ENCODE data around the gene KLF11.

The KLF11 gene

GRCh38 chr2:10019602-10020400 lies 23.5 kb upstream of the KLF11 start:
- H2AFZ ChIP-seq (ENCODE audit: low read length), result no peak overlapping the region
- no peaks in the 10 kb centered on the region for H3K9me2 ChIP-seq (replicated peaks; ENCODE audit: low read depth, low read length)
- no peaks in the 10 kb centered on the region for H3K4me1 ChIP-seq (ENCODE audit: insufficient read depth, low read length, poor library complexity, severe bottlenecking)
- no peaks in the 10 kb centered on the region for H3K36me3 ChIP-seq (ENCODE audit: insufficient read depth, low read length)
- H3K27me3 ChIP-seq (ENCODE audit: insufficient read depth, low read length, poor library complexity, severe bottlenecking), result no peaks in the 10 kb centered on the region
- TF ChIP-seq CTCF (conservative IDR thresholded peaks at IDR 0.05; ENCODE audit: low read length), result no peak
- no peak for TF ChIP-seq EZH2phosphoT487 (IDR thresholded peaks at IDR 0.05; ENCODE audit: borderline replicate concordance)
- H3K4me2 ChIP-seq (ENCODE audit: low read depth, low read length, poor library complexity, severe bottlenecking), result no peak overlapping the region
- H3K9ac ChIP-seq (ENCODE audit: low read depth, low read length, poor library complexity, severe bottlenecking), result no peak overlapping the region
- no peaks in the 10 kb centered on the region for H3K9me3 ChIP-seq (ENCODE audit: insufficient read depth, low read depth, low read length)
- H3K4me3 ChIP-seq (ENCODE audit: low read length, poor library complexity, severe bottlenecking), result no peak overlapping the region
- H4K20me1 ChIP-seq (ENCODE audit: insufficient read depth, low read length, poor library complexity, severe bottlenecking), result no peaks in the 10 kb centered on the region
- H3K79me2 ChIP-seq (ENCODE audit: insufficient read depth, low read length), result no peaks in the 10 kb centered on the region
- no peaks in the 10 kb centered on the region for H3F3A ChIP-seq (ENCODE audit: low read depth)

GRCh38 chr2:10022041-10022421 lies 21.3 kb upstream of the KLF11 start:
- Histone ChIP-seq H3K36me3 (ENCODE audit: insufficient read depth, low read length) (no peaks in the 10 kb centered on the region), H3K79me2 (ENCODE audit: insufficient read depth, low read length) (no peaks in the 10 kb centered on the region), H3K9me2 (replicated peaks; ENCODE audit: low read depth, low read length) (no peaks in the 10 kb centered on the region), H4K20me1 (ENCODE audit: insufficient read depth, low read length, poor library complexity, severe bottlenecking) (no peaks in the 10 kb centered on the region), H3K4me3 (ENCODE audit: low read length, poor library complexity, severe bottlenecking) (no peak overlapping the region), H3K4me2 (ENCODE audit: low read depth, low read length, poor library complexity, severe bottlenecking) (no peak overlapping the region), H3F3A (ENCODE audit: low read depth) (no peaks in the 10 kb centered on the region), H3K9me3 (ENCODE audit: insufficient read depth, low read depth, low read length) (no peaks in the 10 kb centered on the region), H2AFZ (ENCODE audit: low read length) (no peak overlapping the region), H3K4me1 (ENCODE audit: insufficient read depth, low read length, poor library complexity, severe bottlenecking) (no peaks in the 10 kb centered on the region), H3K27me3 (ENCODE audit: insufficient read depth, low read length, poor library complexity, severe bottlenecking) (no peaks in the 10 kb centered on the region), H3K9ac (ENCODE audit: low read depth, low read length, poor library complexity, severe bottlenecking) (no peak overlapping the region)
- TF ChIP-seq EZH2phosphoT487 (IDR thresholded peaks at IDR 0.05; ENCODE audit: borderline replicate concordance) (no peak), CTCF (conservative IDR thresholded peaks at IDR 0.05; ENCODE audit: low read length) (no peak)

- H3K79me2 ChIP-seq (ENCODE audit: insufficient read depth, low read length), result no peaks in the 10 kb centered on the region
- no peak overlapping the region for H2AFZ ChIP-seq (ENCODE audit: low read length)
- no peaks in the 10 kb centered on the region for H3K9me2 ChIP-seq (replicated peaks; ENCODE audit: low read depth, low read length)
- no peaks in the 10 kb centered on the region for H3K27me3 ChIP-seq (ENCODE audit: insufficient read depth, low read length, poor library complexity, severe bottlenecking)
- no peak overlapping the region for H3K4me2 ChIP-seq (ENCODE audit: low read depth, low read length, poor library complexity, severe bottlenecking)
- H3K4me3 ChIP-seq (ENCODE audit: low read length, poor library complexity, severe bottlenecking), result no peak overlapping the region
- TF ChIP-seq CTCF (conservative IDR thresholded peaks at IDR 0.05; ENCODE audit: low read length) (no peak), EZH2phosphoT487 (IDR thresholded peaks at IDR 0.05; ENCODE audit: borderline replicate concordance) (no peak)
- H3K4me1 ChIP-seq (ENCODE audit: insufficient read depth, low read length, poor library complexity, severe bottlenecking), result no peaks in the 10 kb centered on the region
- no peaks in the 10 kb centered on the region for H4K20me1 ChIP-seq (ENCODE audit: insufficient read depth, low read length, poor library complexity, severe bottlenecking)
- H3K9ac ChIP-seq (ENCODE audit: low read depth, low read length, poor library complexity, severe bottlenecking), result no peak overlapping the region
- H3K36me3 ChIP-seq (ENCODE audit: insufficient read depth, low read length), result no peaks in the 10 kb centered on the region
- H3K9me3 ChIP-seq (ENCODE audit: insufficient read depth, low read depth, low read length), result no peaks in the 10 kb centered on the region
- H3F3A ChIP-seq (ENCODE audit: low read depth), result no peaks in the 10 kb centered on the region
These were observed 20.9 kb upstream of the KLF11 start for GRCh38 chr2:10022445-10022844.

Data from Loucy (cell line).